Activated CD8-positive, alpha-beta memory T cell treated with anti-CD3 and anti-CD28 coated beads for 24 hours (primary cell): ENCODE results near the gene HDAC7.
A peak's percentile ranks its signal among the peaks of the same experiment; 100 is the strongest.

Source experiments
- DNase-seq: peaks from one replicate; pipeline ENCODE4 v3.0.0-alpha.2; 2020

Gene HDAC7

DNA sequence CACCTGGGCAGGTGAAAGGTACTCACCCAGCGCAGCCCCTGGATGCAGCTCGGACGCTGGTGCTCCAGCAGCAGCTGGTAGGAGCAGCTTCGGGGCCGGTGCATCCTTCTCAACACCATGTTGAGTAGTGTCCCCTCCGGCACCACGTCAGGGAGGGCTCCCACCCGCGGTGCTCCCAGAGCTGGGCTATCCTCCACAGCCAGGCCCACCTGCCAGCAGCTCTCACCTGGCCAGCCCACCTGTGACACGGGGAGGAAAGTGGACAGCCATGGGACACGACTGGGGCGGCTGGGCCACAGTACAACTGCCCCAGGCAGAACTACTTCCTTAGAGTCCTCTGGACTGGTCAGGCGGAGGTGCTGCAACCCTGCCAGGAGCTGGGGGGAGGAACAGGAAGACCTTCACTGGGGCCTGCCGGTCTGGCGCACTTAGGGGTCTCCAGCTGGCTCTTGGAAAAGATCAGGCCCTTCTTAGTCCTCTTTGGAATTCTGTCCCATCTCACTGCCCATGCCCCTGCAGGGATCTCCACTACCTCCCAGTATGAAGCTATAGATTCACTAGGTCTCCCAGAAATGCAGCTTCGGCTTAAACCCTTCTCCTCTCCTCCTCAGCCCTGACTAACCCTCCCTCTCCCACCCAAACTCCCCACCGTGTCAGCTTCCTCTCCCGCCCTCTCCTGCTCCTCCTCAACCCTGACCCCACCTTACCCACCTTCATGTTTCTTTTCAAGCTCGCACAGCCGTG lies 61.7 kb downstream of the HDAC7 start:
- DNase-seq = no peak

DNA sequence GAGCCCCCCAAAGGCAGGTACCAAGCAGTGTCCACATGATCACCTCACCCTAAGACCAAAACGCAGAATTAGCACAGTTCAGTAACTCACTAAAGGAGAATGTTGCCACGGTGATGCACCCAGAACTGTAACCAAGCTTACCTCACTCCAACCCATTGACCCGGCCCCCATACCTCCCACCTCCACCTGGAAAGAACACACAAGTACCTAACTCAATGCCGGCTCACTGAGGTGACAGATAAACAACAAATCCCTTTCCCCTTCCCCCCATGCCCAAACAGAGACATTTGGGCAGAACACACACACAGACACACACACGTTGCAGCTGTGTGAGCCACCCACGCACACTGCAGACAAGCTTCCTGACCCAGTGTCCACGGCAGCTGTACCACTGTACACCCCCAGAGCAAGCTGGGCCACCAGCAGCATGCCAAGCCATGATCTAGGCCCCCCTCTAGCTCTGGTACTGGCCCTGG lies 62.3 kb downstream of the HDAC7 start:
- no peak for DNase-seq

DNA sequence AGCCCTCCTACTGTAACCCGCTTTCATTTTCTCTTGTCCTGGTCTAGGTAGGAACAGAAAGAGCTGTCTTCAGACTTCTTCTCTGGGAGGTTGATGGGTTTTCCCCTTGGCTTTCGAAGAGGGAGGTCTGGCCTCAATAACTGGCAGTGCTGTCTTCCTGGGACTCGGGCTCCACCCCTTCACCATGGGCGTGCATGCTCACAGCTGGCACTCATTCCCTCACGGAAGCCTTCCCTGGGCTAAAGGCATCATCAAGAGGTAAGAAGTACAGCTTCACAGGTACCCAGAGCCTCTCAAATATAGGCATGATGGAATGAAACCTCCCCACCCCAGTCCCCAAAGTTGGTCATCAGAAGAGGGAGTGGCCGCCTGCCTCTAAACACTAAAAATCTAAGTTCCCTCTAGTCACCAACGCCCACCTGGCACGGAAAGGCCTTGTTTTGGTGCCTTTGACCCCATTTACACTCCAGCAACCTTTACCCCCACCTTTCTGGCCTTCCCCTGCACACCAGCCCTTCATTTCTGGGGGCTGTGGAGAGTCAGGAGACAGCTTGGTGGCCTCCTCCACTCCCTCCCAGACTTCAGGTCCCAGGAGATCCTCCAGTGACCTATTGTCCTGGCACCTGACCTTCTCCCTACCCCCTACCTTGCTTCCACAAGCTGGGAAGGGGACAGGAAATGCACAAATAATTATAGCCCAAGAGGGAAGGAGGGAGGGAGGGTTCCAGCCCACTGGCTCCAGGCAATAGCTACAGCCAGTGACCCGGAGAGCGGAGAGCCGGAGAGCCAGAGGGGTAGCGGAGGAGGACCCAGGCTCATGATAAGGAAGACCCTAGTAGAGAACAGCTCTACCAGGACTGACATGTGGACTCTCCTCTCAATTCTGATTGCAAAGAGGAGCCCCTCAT lies 63.8 kb downstream of the HDAC7 start:
- DNase-seq = no peak

DNA sequence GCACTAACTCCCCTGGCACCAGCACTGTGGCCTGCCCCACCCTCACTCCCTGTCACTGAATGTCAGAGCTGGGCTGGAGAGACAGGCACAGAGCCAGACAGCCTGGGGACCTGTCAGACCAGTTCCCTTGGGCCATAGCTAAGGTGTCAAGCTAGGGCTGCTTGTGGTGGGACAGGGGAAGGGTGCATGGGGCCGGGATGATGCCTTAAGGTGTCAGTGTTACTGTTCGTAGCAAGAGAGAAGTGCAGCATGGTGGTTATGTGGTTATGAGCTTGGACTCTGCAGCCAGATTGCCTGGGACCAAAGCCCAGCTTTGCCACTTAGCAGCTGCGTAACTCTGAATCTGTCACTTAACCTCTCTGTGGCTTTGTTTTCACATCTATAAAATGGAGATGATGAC lies 64.8 kb downstream of the HDAC7 start:
- DNase-seq = no peak

DNA sequence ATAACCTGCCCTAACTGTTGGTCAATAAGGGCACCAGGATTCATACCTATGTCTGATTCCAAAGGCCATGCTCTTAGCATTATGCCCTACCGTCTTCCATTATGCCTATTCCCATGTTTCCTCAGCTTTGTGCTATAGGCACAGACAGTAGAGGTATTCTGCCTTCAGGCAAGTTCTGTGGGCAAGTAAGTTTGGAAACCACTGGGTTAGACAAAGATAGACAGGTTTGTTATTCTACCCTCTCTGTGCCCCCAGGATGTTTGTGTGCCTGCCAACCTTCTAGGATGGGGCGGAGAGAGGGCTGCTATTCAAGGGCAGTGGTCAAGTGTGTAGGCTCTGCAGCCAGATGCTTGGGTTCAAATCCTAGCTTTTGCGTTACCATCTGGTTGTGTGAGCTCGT lies 65.6 kb downstream of the HDAC7 start:
- DNase-seq = no peak

DNA sequence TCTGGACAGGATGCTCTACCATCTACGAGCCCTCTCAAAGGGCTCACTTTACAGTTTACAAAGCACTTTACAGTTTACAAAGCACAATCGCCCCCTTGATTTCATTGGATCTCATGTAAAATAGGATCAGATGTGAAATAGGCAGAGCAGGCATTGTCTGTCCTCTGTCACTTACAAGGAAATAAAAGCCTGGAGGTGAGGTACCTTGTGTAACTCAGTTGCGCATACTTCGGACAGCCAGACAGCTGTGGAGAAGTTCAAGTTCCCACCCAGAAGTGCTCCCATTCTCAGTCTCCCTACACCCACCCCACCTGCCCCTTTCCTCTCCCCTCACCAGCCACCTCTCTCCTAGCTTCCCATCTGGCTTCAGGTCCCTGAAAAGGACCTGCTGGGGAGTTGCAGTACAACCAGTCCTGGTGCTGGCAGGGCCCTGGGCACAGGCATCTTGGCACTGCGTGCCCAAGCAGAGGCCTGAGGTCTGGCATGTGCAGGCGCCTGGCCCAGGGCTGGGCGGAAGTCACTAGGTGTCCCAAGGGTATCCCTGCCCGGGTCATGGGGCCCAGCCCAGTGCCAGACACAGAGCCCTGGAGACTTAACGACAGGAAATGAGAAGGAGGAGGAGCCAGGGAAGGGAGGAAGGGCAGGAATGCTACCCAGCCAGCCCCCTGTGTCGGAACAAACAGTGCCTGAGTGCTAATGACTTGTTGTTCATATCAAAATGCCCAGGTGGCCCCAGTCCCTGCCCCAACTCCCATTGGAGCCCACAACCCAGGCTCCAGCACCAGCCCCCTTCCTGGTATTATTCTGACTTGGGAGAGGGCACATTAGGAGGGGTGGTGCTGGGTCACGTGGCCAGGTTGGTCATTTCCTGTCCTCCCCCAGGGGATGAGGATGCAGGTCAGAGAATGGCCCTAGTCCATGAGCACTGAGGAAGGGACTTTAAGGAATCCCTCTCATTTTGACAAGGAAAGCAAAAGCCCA lies 66.4 kb downstream of the HDAC7 start:
- DNase-seq = no peak

DNA sequence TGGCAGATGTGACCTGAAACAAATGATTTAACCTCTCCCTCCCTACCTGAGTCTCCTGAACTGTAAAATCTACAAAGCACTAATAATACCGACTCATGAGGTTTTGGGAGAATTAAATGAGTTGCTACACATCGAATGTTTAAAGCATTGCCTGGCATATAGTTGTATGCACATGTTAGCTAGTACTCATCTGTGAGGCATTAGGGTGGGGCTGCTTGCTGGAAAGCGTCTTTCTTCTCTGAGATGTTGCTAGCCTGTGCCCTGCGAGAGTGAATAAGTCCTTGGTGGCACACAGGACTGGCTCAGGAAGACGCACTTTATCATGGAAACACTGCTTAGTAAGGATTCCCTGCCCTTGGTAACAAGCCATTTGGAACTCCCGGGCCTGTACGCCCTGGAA lies 67.2 kb downstream of the HDAC7 start:
- DNase-seq = no peak

DNA sequence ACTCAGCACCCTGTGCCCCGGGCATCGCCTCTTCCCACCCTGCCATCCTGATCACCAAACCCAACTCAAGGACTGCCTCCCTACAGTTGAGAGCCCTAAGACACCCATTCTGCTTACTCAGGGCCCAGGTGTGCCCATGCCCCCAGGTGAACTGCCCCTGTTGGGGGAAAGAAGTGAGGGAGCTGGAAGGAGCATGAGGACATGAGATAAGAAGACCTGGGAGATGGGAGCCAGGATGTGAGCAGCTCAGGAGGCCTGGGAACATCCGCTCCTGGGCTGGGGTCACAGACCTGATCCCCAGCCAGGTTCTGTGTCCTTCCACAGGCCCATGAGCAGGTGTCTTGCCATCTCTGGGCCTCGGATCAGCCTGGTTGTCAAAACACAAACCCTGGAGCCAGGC lies 67.6 kb downstream of the HDAC7 start:
- DNase-seq = no peak

DNA sequence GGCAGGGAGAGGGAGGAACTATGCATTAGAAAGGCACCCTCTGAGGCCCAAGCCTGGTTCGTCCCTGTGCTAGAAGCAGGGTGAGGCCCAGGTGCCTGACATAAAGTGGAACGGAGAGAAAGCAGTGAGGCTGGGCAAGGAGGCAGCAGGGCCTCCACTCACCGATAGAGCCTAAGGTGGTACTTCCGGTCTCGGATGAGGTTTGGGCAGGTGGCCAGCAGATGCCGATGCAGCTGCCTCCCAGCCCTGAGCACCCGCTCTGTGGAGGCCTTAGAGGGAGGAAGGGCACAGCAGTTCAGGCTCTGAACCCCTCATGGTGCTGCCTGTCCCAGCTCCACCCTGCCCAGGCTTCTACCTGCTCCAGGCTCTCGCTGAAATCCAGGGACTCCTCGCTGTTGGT lies 68.1 kb downstream of the HDAC7 start:
- no peak for DNase-seq

DNA sequence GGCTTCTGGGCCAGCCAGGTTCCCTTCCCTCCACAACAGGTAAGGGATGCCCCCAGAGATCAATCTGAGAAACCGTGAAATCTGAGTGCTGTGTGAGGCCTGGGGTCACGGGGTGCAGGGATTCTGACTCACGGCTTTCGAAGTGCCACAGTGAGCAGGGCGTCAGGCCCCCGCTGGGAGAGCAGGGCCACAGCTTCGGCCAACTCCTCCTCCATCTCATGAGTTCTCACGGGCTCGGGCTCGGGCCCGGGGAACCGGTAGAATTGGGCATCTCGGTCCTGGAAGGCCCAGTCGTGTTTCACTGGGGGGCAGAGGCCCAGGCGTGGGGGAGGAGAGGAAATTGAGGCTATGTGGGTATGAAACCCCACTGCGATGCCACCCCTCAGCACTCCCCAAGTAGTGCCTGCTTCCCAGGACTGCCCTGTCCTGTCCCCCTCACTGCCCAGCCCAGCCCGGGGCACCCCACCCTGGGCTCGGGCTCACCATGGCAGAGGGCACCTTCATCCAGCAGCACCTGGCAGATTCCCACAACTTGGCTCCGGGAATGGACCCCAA lies 68.7 kb downstream of the HDAC7 start:
- no peak for DNase-seq

DNA sequence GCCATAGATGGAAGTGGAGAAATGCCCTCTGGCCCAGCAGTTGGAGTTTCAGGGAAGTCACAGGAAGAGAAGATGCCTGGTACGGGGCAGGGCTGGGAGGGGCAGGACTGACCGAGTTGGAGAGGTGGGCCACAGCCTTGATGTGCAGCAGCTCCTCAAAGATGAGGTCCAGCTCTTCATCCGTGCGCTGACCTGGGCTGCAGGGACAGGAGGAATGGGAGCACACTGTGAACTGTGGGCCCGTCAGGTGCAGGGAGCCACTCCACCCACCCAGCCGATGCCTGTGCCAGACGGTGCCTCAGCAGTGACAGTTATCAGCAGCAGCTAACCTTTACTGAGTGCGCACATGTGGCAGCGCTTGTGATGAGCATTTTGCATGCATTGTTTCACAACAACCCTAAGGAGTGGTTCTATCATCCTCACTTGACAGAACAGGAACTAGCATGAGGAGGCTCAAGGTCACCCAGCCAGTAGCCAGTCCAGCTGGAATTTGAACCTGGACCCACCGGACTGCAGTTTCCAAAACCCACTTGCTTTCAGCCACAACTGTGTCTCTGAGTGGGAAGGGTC lies 69.4 kb downstream of the HDAC7 start:
- DNase-seq = no peak

DNA sequence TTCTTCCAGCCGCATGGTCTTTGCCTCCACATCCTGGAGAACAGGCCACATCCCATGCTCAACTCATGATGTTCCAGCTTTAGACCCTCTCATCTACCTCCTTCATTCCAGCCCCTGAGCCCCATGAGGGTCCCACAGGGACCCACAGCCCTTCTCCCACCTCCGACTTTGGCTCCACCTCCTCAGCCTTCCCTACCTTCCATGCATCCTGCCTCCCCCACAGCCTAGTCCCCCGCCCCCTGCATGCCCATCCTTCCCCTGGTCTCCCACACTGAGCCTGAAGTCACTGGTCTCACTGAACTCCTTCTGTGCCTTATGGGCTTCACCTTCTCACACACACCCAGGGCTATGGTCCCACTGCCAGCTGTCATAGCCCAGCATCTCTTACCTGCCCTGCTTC lies 70.8 kb downstream of the HDAC7 start:
- DNase-seq = no peak

DNA sequence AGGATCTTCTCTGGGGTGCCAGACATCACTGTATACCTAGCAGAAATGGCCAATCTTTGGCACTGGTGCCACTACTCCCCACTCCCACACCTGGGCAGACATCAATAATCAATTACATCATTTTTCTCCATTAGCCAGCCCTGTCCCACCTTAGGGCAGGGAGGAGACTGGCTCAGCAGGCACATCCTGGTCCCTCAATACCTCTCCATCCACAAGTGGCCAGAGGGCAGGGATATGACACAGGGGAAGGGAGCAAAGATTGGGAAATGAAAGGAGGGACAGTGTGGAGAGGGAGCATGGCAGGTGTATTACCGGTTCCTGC lies 71.2 kb downstream of the HDAC7 start:
- no peak for DNase-seq

DNA sequence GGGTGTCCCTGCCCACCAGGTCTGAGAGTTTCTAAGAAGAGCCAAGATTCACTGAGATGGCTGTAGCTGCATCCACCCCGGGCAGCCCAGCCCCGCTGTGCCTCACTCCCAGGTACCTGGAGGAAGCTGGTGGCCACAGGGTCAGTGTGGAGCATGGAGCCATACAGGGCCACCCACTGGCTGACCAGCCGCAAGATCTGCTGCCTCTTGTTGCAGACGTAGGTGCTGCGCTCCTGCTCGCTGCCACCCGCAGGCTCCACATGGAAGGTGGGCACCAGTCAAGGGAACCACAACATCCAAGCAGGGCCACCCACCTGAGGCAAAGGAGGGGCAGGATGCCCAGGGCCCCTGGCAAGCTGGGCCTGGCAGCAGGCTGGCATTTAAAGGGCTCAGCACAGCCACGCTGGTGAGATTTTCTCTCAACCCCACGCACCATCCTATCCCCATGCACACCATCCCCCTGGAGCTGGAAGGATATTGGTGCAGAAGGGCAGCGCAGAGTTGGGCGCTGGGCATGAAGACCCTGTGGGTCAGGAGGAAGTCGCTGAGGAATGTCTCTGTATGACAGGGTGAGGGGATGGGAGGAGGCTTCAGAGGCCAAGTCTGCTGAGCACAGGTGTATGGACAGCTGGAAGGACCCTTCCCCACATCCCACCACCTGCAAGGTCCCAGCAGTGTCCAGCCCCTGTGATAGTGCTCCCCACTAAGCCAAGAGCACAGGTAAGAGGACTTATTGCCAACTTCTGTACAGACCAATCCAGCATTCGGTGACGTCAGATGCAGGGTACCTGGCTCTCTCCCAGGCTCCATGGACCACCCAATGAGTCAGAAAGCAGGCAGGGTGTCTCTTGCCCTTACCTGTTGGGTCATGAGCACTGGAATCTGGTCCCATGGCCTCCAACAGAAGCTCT lies 71.9 kb downstream of the HDAC7 start:
- DNase-seq = no peak

DNA sequence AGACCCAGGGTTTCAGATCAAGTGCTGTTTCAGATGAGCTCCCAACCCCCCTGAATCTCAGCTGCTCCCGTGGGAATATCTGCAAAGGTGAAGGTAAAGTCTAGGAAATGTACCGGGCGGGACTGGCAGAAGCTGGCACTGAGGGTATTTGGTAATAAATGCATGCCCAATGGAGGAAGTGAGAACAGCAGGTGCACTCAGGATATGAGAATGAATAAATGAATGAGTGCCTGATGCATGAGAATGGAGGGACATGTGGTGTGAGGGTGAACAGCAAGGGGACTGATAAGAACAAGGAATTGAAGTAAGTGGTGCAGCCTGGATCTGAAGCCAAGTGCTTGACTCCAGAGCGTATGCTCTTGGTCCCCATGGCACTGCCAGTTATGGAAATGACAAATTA lies 72.6 kb downstream of the HDAC7 start:
- no peak for DNase-seq

DNA sequence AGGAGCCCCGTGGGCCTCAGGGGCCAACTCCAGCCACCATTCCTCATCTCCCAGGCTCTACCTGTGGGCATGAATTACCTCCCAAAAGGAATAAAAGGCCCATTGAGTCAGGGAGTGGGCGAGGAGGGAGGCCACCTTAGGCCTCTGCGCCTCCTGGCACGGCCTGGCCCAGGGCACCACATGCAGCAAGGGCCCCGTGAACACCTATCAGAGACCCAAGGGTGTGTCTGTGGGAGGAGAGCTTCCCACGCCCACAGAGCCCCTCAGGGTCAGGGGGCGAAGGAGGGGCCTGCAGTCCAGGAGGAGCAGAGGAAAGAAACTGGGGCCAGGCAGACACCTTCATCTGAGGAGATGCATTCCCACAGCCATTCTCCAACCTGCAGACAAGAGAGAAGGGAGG lies 73.2 kb downstream of the HDAC7 start:
- no peak for DNase-seq

DNA sequence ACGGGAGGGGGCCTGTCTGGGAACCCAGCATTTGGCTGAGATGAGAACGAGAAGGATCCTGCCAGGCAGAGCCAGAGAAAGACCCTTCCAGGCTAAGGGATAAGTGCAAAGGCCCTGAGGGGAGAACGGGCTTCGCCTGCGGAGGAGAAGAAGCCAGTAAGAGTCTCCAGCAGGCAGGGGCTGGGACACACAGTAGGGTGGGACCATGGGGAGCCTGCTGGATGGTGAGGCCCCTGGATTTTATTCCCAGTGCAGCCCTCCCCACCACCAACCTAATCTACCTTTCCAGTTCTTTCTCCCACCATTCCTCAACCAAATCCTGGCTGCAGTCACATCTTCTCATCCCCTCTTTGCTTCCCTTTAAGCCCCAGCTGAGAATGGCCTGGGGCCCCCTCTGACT lies 73.6 kb downstream of the HDAC7 start:
- no peak for DNase-seq

DNA sequence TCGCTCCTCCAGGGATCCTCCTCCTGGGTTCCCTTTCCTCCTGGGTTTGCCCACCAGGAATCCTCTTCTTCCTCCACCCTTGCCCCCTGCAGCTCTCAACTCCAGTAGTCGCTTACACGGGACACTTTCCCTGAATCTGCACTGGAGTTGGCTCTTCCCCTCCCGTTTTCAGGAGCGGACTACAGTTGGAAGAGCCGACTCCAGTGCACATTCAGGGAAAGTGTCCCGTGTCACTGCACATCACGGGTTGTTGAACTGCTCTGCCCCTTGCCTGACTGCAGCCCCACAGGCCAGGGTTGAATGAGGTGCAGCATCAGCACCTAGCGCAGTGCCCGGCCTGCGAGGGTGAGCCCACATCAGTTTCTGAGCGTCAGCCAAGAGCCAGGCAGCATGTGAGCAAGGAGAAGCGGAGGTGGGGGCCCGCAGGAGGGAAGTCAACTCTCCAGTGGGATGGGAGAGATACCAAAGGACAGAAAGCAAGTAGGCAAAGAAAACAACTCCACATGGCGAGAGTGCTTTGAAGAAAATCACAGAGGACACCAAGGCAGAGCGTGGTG lies 74.1 kb downstream of the HDAC7 start:
- DNase-seq = no peak

DNA sequence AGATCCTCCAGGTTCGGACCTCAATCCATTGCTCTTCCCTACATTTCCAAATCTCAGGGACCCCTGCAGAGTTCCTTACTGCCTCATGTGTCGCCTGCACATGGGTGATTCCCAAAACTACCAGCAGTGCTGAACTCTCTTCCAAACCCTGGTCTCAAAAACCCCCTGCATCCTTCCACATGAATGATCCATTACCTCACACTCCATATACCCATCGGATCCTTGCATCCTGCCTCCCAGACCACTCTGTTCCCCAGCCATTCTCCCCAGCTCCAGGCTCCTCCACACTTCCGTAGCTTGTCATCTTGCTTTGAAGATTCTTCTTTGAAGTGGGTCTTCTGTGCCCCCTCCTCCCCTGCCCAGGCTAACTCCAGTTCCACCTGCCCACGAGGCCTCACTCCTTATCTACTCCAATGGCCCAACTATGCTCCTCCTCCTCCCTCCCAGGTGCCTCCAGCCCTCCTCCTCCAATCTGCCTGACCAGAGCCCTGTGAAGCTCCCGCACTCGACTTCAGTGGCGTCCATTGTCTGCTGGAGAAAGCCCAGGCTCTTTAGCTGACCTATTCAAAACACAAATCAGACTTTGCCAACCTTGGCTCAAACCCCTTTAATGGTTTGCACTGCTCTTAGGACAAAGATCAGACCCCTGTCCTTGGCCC lies 74.8 kb downstream of the HDAC7 start:
- DNase-seq = no peak

DNA sequence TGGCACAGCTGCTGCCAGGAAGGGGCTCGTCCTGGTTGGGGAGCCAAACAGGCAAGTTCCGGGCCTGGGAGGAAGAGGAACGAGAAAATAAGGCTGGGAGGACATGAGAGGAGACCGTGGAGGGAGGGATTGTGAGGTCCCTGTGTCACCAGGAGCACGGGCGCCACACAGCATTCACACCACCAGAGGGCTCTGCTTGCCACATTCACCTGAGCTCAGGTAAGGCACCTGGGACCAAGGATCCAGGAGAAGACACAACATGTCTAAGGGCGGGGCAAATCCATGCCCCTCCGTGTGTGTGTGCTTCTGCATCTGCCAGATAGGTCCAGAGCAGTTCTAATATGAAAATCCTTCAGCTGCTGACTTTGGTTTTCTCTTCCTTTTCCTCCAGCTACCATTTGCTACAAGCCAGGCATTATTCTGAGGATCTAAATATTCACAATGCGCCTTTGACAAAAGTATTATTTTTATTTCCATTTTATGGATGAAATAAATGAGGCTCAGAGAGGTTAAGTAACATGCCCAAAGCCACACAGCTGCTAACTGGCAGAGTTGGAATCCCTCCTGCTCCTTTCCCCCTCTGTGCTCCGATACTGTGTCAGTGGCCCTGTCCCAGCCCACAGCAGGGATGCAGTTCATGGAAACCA lies 75.6 kb downstream of the HDAC7 start:
- peak; percentile 76 for DNase-seq
